ENCODE results near the gene ERBIN. TPM values are rescaled to one million over a fixed set of nuclear protein-coding genes. Genes with fewer than 3 reads are reported as not detected.
A peak's percentile ranks its signal among the peaks of the same experiment; 100 is the strongest.

ERBIN gene
- polyA plus RNA-seq, 4 donors = 17.5 to 177 (median 40.3) TPM

DNA sequence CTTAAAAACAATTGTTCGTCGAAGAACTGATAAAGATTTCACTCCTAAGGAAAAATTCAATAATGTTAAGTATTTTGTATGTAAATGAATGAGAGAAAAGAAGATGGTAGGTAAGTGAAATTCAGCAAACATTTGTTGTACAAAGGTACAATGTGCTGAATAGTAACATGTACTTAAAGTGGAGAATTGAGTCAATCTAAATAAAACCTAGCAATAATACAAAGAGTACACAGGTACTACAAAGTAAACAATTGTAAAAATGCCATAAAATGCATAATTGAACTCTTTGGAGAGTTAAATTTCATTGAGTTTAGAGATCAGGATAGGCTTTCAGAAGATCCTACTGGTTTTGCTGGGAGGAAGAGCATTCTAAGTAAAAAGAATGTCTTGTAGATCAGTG is 82.9 kb downstream of the ERBIN start:
- WGBS, 3 donors = 94 to 95% (median 95%) methylated on average over 2 of the region's 2 CpGs
- H3K36me3 ChIP-seq (ENCODE audit: control insufficient read depth in 3 of 3, insufficient read depth in 2 of 3, low read depth in 1 of 3, low read length in 3 of 3) = peaks cover 0 to 7% (median 4%) of the 10 kb centered on the region in 3 donors
- H3K27ac ChIP-seq (ENCODE audit: low read depth in 1 of 3, low read length in 2 of 3) = no peak overlapping the region
- H3K4me1 ChIP-seq (ENCODE audit: control insufficient read depth in 3 of 3, insufficient read depth in 2 of 3, low read depth in 1 of 3, low read length in 2 of 3) = peaks cover 0 to 2% (median 0%) of the 10 kb centered on the region in 3 donors
- DNase-seq (no peak), FAIRE-seq (peak; percentile 15)
- no peaks in the 10 kb centered on the region for H3K27me3 ChIP-seq (ENCODE audit: control insufficient read depth in 3 of 3, insufficient read depth in 3 of 3, low read length in 3 of 3)
- no peak overlapping the region for H3K4me3 ChIP-seq (ENCODE audit: low read depth in 1 of 3, low read length in 3 of 3)
- no peaks in the 10 kb centered on the region for H3K9me3 ChIP-seq (ENCODE audit: control insufficient read depth in 2 of 2, insufficient read depth in 1 of 2, low read depth in 1 of 2, low read length in 1 of 2)

DNA sequence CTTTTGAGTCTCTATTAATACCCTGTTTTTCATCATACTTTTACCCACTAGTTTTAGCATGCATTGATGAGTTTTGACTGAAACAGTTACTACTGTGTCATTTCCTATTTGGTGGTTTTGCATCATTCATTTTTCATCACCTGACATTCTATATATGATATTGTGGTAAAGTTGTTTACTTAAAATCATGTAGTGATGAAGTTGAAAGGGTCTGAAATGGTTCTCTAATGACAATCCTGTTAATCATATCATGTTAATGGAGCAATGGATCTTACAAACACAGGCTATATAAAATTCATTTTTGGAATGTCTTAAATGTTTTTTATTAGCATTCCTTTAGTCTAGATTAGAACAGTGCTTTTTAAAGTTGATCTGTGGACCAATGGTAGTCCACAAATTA is 84.1 kb downstream of the ERBIN start:
- Histone ChIP-seq H3K27me3 (ENCODE audit: control insufficient read depth in 3 of 3, insufficient read depth in 3 of 3, low read length in 3 of 3) (no peaks in the 10 kb centered on the region), H3K4me1 (ENCODE audit: control insufficient read depth in 3 of 3, insufficient read depth in 2 of 3, low read depth in 1 of 3, low read length in 2 of 3) (peaks cover 0 to 2% (median 0%) of the 10 kb centered on the region in 3 donors), H3K36me3 (ENCODE audit: control insufficient read depth in 3 of 3, insufficient read depth in 2 of 3, low read depth in 1 of 3, low read length in 3 of 3) (peaks cover 0 to 5% (median 2%) of the 10 kb centered on the region in 3 donors), H3K4me3 (ENCODE audit: low read depth in 1 of 3, low read length in 3 of 3) (no peak overlapping the region), H3K9me3 (ENCODE audit: control insufficient read depth in 2 of 2, insufficient read depth in 1 of 2, low read depth in 1 of 2, low read length in 1 of 2) (no peaks in the 10 kb centered on the region), H3K27ac (ENCODE audit: low read depth in 1 of 3, low read length in 2 of 3) (no peak overlapping the region)
- FAIRE-seq = no peak
- no peak for DNase-seq

- H3K4me3 ChIP-seq (ENCODE audit: low read depth in 1 of 3, low read length in 3 of 3) = no peak overlapping the region
- H3K36me3 ChIP-seq (ENCODE audit: control insufficient read depth in 3 of 3, insufficient read depth in 2 of 3, low read depth in 1 of 3, low read length in 3 of 3) = peaks cover 0 to 11% (median 2%) of the 10 kb centered on the region in 3 donors
- DNase-seq (no peak), FAIRE-seq (no peak)
- no peaks in the 10 kb centered on the region for H3K27me3 ChIP-seq (ENCODE audit: control insufficient read depth in 3 of 3, insufficient read depth in 3 of 3, low read length in 3 of 3)
- peaks cover 0 to 2% (median 0%) of the 10 kb centered on the region in 3 donors for H3K4me1 ChIP-seq (ENCODE audit: control insufficient read depth in 3 of 3, insufficient read depth in 2 of 3, low read depth in 1 of 3, low read length in 2 of 3)
- H3K27ac ChIP-seq (ENCODE audit: low read depth in 1 of 3, low read length in 2 of 3) = no peak overlapping the region
- H3K9me3 ChIP-seq (ENCODE audit: control insufficient read depth in 2 of 2, insufficient read depth in 1 of 2, low read depth in 1 of 2, low read length in 1 of 2) = no peaks in the 10 kb centered on the region
These were observed 85.9 kb downstream of the ERBIN start for GRCh38 chr5:66012271-66012670.

GRCh38 chr5:66013397-66013796 is 87.0 kb downstream of the ERBIN start:
- Histone ChIP-seq H3K27me3 (ENCODE audit: control insufficient read depth in 3 of 3, insufficient read depth in 3 of 3, low read length in 3 of 3) (no peaks in the 10 kb centered on the region), H3K9me3 (ENCODE audit: control insufficient read depth in 2 of 2, insufficient read depth in 1 of 2, low read depth in 1 of 2, low read length in 1 of 2) (no peaks in the 10 kb centered on the region), H3K4me3 (ENCODE audit: low read depth in 1 of 3, low read length in 3 of 3) (no peak overlapping the region), H3K4me1 (ENCODE audit: control insufficient read depth in 3 of 3, insufficient read depth in 2 of 3, low read depth in 1 of 3, low read length in 2 of 3) (peaks cover 0 to 2% (median 0%) of the 10 kb centered on the region in 3 donors), H3K36me3 (ENCODE audit: control insufficient read depth in 3 of 3, insufficient read depth in 2 of 3, low read depth in 1 of 3, low read length in 3 of 3) (peaks cover 0 to 7% (median 2%) of the 10 kb centered on the region in 3 donors), H3K27ac (ENCODE audit: low read depth in 1 of 3, low read length in 2 of 3) (no peak overlapping the region)
- DNase-seq (no peak), FAIRE-seq (no peak)
- WGBS, 3 donors = 68 to 69% (median 69%) methylated on average over 2 of the region's 2 CpGs

GRCh38 chr5:66013906-66014305 is 87.5 kb downstream of the ERBIN start:
- 92 to 100% (median 98%) methylated on average over 1 of the region's 1 CpG for WGBS, 3 donors
- Histone ChIP-seq H3K36me3 (ENCODE audit: control insufficient read depth in 3 of 3, insufficient read depth in 2 of 3, low read depth in 1 of 3, low read length in 3 of 3) (peaks cover 0 to 7% (median under 1%) of the 10 kb centered on the region in 3 donors), H3K27ac (ENCODE audit: low read depth in 1 of 3, low read length in 2 of 3) (no peak overlapping the region), H3K27me3 (ENCODE audit: control insufficient read depth in 3 of 3, insufficient read depth in 3 of 3, low read length in 3 of 3) (no peaks in the 10 kb centered on the region), H3K4me1 (ENCODE audit: control insufficient read depth in 3 of 3, insufficient read depth in 2 of 3, low read depth in 1 of 3, low read length in 2 of 3) (peaks cover 0 to 1% (median 0%) of the 10 kb centered on the region in 3 donors), H3K4me3 (ENCODE audit: low read depth in 1 of 3, low read length in 3 of 3) (no peak overlapping the region), H3K9me3 (ENCODE audit: control insufficient read depth in 2 of 2, insufficient read depth in 1 of 2, low read depth in 1 of 2, low read length in 1 of 2) (no peaks in the 10 kb centered on the region)
- FAIRE-seq = no peak
- DNase-seq = no peak

- no peak overlapping the region for H3K4me3 ChIP-seq (ENCODE audit: low read depth in 1 of 3, low read length in 3 of 3)
- no peaks in the 10 kb centered on the region for H3K27me3 ChIP-seq (ENCODE audit: control insufficient read depth in 3 of 3, insufficient read depth in 3 of 3, low read length in 3 of 3)
- FAIRE-seq = no peak
- WGBS, 3 donors = 84 to 92% (median 86%) methylated on average over 6 of the region's 6 CpGs
- no peak for DNase-seq
- peaks cover 0 to 7% (median 0%) of the 10 kb centered on the region in 3 donors for H3K36me3 ChIP-seq (ENCODE audit: control insufficient read depth in 3 of 3, insufficient read depth in 2 of 3, low read depth in 1 of 3, low read length in 3 of 3)
- no peak overlapping the region for H3K27ac ChIP-seq (ENCODE audit: low read depth in 1 of 3, low read length in 2 of 3)
- H3K9me3 ChIP-seq (ENCODE audit: control insufficient read depth in 2 of 2, insufficient read depth in 1 of 2, low read depth in 1 of 2, low read length in 1 of 2) = no peaks in the 10 kb centered on the region
- no peaks in the 10 kb centered on the region for H3K4me1 ChIP-seq (ENCODE audit: control insufficient read depth in 3 of 3, insufficient read depth in 2 of 3, low read depth in 1 of 3, low read length in 2 of 3)
These were observed 89.0 kb downstream of the ERBIN start for GRCh38 chr5:66015196-66015960.

DNA sequence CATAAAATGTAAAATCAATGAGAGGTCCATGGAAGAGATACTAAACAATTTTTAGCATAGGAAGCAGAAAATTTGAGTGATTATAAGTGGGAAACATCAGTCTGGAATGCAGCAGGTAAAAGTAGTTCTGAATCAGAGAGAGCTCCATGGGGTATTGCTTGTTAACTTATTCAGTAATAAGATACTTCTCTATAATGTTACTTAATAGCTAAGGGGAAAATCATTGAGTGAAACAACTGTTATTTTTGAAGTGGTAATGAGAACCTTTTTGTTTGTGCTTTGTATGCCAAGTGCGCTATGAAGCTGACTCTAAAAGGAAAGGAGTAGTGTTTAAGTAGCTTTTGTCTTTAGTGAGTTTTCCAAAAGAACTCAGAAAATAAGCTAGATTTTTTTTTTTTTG is 95.2 kb downstream of the ERBIN start:
- FAIRE-seq (no peak), DNase-seq (no peak)
- no peak overlapping the region for H3K4me3 ChIP-seq (ENCODE audit: low read depth in 1 of 3, low read length in 3 of 3)
- no peak overlapping the region for H3K27ac ChIP-seq (ENCODE audit: low read depth in 1 of 3, low read length in 2 of 3)
- H3K36me3 ChIP-seq (ENCODE audit: control insufficient read depth in 3 of 3, insufficient read depth in 2 of 3, low read depth in 1 of 3, low read length in 3 of 3) = peaks cover 0 to 5% (median 0%) of the 10 kb centered on the region in 3 donors
- no peaks in the 10 kb centered on the region for H3K27me3 ChIP-seq (ENCODE audit: control insufficient read depth in 3 of 3, insufficient read depth in 3 of 3, low read length in 3 of 3)
- no peaks in the 10 kb centered on the region for H3K4me1 ChIP-seq (ENCODE audit: control insufficient read depth in 3 of 3, insufficient read depth in 2 of 3, low read depth in 1 of 3, low read length in 2 of 3)
- WGBS, 3 donors = 91 to 96% (median 94%) methylated on average over 1 of the region's 1 CpG
- no peaks in the 10 kb centered on the region for H3K9me3 ChIP-seq (ENCODE audit: control insufficient read depth in 2 of 2, insufficient read depth in 1 of 2, low read depth in 1 of 2, low read length in 1 of 2)

DNA sequence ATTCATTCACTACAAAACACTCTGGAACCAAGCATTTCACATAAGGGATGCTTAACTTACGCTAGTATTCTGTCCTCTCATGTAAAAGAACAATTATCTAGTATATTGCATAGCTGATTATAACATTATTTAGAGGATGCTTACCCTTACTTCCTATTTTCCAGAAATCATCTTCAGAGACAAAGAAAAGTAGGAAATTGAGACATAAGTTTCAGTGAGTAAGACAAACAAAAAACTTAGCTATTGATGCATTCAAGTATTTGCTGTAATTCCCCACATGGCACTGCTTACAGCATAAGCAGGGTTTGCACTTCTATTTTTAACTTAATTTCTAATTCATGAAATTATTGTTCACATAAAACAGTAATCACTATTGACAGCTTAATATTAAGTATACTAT is 112.9 kb downstream of the ERBIN start:
- H3K4me3 ChIP-seq (ENCODE audit: low read depth in 1 of 3, low read length in 3 of 3) = no peak overlapping the region
- DNase-seq = no peak
- no peak for FAIRE-seq
- no peaks in the 10 kb centered on the region for H3K4me1 ChIP-seq (ENCODE audit: control insufficient read depth in 3 of 3, insufficient read depth in 2 of 3, low read depth in 1 of 3, low read length in 2 of 3)
- H3K9me3 ChIP-seq (ENCODE audit: control insufficient read depth in 2 of 2, insufficient read depth in 1 of 2, low read depth in 1 of 2, low read length in 1 of 2) = no peaks in the 10 kb centered on the region
- H3K27me3 ChIP-seq (ENCODE audit: control insufficient read depth in 3 of 3, insufficient read depth in 3 of 3, low read length in 3 of 3) = no peaks in the 10 kb centered on the region
- peaks cover 0 to 10% (median 6%) of the 10 kb centered on the region in 3 donors for H3K36me3 ChIP-seq (ENCODE audit: control insufficient read depth in 3 of 3, insufficient read depth in 2 of 3, low read depth in 1 of 3, low read length in 3 of 3)
- WGBS, 3 donors = 94 to 97% (median 97%) methylated on average over 1 of the region's 1 CpG
- H3K27ac ChIP-seq (ENCODE audit: low read depth in 1 of 3, low read length in 2 of 3) = no peak overlapping the region

GRCh38 chr5:66039701-66040100 is 113.3 kb downstream of the ERBIN start:
- H3K36me3 ChIP-seq (ENCODE audit: control insufficient read depth in 3 of 3, insufficient read depth in 2 of 3, low read depth in 1 of 3, low read length in 3 of 3) = peaks cover 0 to 9% (median 8%) of the 10 kb centered on the region in 3 donors
- no peaks in the 10 kb centered on the region for H3K27me3 ChIP-seq (ENCODE audit: control insufficient read depth in 3 of 3, insufficient read depth in 3 of 3, low read length in 3 of 3)
- no peak for DNase-seq
- no peaks in the 10 kb centered on the region for H3K9me3 ChIP-seq (ENCODE audit: control insufficient read depth in 2 of 2, insufficient read depth in 1 of 2, low read depth in 1 of 2, low read length in 1 of 2)
- H3K27ac ChIP-seq (ENCODE audit: low read depth in 1 of 3, low read length in 2 of 3) = no peak overlapping the region
- H3K4me1 ChIP-seq (ENCODE audit: control insufficient read depth in 3 of 3, insufficient read depth in 2 of 3, low read depth in 1 of 3, low read length in 2 of 3) = no peaks in the 10 kb centered on the region
- FAIRE-seq = no peak
- no peak overlapping the region for H3K4me3 ChIP-seq (ENCODE audit: low read depth in 1 of 3, low read length in 3 of 3)
- 93 to 97% (median 94%) methylated on average over 1 of the region's 1 CpG for WGBS, 3 donors

Measured in small intestine (tissue), 7 donors.